Progenitor cell of endocrine pancreas (in vitro differentiated cells): ENCODE measurements around the gene NELFB. TPM values are rescaled to one million over a fixed set of nuclear protein-coding genes. Genes with fewer than 3 reads are reported as not detected.
A peak's percentile ranks its signal among the peaks of the same experiment; 100 is the strongest.
"Not testable (repeated sequence)": the region's sequence is repeated elsewhere in the genome, so short reads cannot be mapped to it uniquely, and the experiment has no call there.

Source experiments
- DNase-seq: peaks from one replicate; pipeline ENCODE4 v3.0.0; 2021; ENCODE audit warnings: low spot score; ENCODE audit not compliant: unreplicated experiment
- H3K27ac Mint-ChIP-seq: 2 replicates; pipeline ENCODE4 v1.8.0; 2021; ENCODE audit warnings: mild to moderate bottlenecking, moderate library complexity, mixed read lengths
- H3K27me3 Mint-ChIP-seq: 2 replicates; pipeline ENCODE4 v1.8.0; 2021; ENCODE audit warnings: mixed read lengths
- H3K36me3 Mint-ChIP-seq: 2 replicates; pipeline ENCODE4 v1.8.0; 2022; ENCODE audit warnings: mixed read lengths; ENCODE audit not compliant: insufficient read depth
- H3K4me1 Mint-ChIP-seq: 2 replicates; pipeline ENCODE4 v1.8.0; 2021; ENCODE audit warnings: low read depth, mixed read lengths
- H3K4me3 Mint-ChIP-seq: 2 replicates; pipeline ENCODE4 v1.8.0; 2021; ENCODE audit warnings: low read depth, mild to moderate bottlenecking, moderate library complexity, mixed read lengths
- H3K9me3 Mint-ChIP-seq: 2 replicates; pipeline ENCODE4 v1.8.0; 2021; ENCODE audit warnings: low read depth, mixed read lengths
- CTCF ChIP-seq: fragments of 200-600 bp; sonication (generic); IDR thresholded peaks from one replicate; pipeline ENCODE4 v1.5.0; 2021; ENCODE audit warnings: antibody characterized with exemption, mild to moderate bottlenecking; ENCODE audit not compliant: unreplicated experiment
- total RNA-seq: library from RNA; stranded (reverse); gene quantifications from 2 replicates; pipeline ENCODE4 v1.2.1, GENCODE V29; 2021

NELFB gene
- total RNA-seq, 1 donor from 2014 or later = 62.3 TPM

- peaks cover 8% of the 10 kb centered on the region for H3K4me1 Mint-ChIP-seq
- DNase-seq = no peak
- no peaks in the 10 kb centered on the region for H3K36me3 Mint-ChIP-seq
- no peaks in the 10 kb centered on the region for H3K9me3 Mint-ChIP-seq
- no peaks in the 10 kb centered on the region for H3K27me3 Mint-ChIP-seq
- H3K27ac Mint-ChIP-seq = peak overlapping the region; percentile 86
- peak overlapping the region; percentile 83 for H3K4me3 Mint-ChIP-seq
- no peak for TF ChIP-seq CTCF
Measured at GRCh38 chr9:137253717-137254623, 1.2 kb upstream of the NELFB start.

- Mint-ChIP-seq H3K4me1 (peaks cover 8% of the 10 kb centered on the region), H3K36me3 (no peaks in the 10 kb centered on the region), H3K27me3 (no peaks in the 10 kb centered on the region), H3K27ac (peak overlapping the region; percentile 56), H3K4me3 (peak overlapping the region; percentile 84), H3K9me3 (no peaks in the 10 kb centered on the region)
- TF ChIP-seq CTCF = no peak
- DNase-seq = peak; percentile 50
Measured at GRCh38 chr9:137255448-137256114, 454 bp downstream of the NELFB start.

- H3K4me1 Mint-ChIP-seq = peaks cover 7% of the 10 kb centered on the region
- no peak for DNase-seq
- H3K9me3 Mint-ChIP-seq = no peaks in the 10 kb centered on the region
- H3K4me3 Mint-ChIP-seq = peak overlapping the region; percentile 84
- peaks cover under 1% of the 10 kb centered on the region for H3K36me3 Mint-ChIP-seq
- TF ChIP-seq CTCF = no peak
- H3K27ac Mint-ChIP-seq = no peak overlapping the region
- no peaks in the 10 kb centered on the region for H3K27me3 Mint-ChIP-seq
Measured at GRCh38 chr9:137256362-137256761, 1.2 kb downstream of the NELFB start.

- Mint-ChIP-seq H3K36me3 (peaks cover 5% of the 10 kb centered on the region), H3K4me1 (peaks cover 7% of the 10 kb centered on the region), H3K27me3 (no peaks in the 10 kb centered on the region), H3K4me3 (peak overlapping the region; percentile 84), H3K9me3 (no peaks in the 10 kb centered on the region), H3K27ac (no peak overlapping the region)
- DNase-seq = no peak
- no peak for TF ChIP-seq CTCF
Measured at GRCh38 chr9:137256856-137257255, 1.7 kb downstream of the NELFB start.

- H3K27me3 Mint-ChIP-seq, DNase-seq, H3K9me3 Mint-ChIP-seq, H3K27ac Mint-ChIP-seq, H3K36me3 Mint-ChIP-seq, H3K4me3 Mint-ChIP-seq, H3K4me1 Mint-ChIP-seq: not testable (repeated sequence)
- TF ChIP-seq CTCF = peak; percentile 54
Measured at GRCh38 chr9:137262173-137262908, 7.2 kb downstream of the NELFB start.
